Subcutaneous abdominal adipose tissue (tissue), 5 donors: ENCODE measurements around the gene TMEM45A.

Experiments
- H3K27ac ChIP-seq: one replicate; pipeline ENCODE4 v1.7.0; 2013; ENCODE audit warnings: low read depth, mild to moderate bottlenecking, inconsistent platforms, low read length, moderate library complexity
- H3K27me3 ChIP-seq, 5 donors: one replicate each; pipeline ENCODE4 v1.7.0; 2013; ENCODE audit warnings: low read length in 5 of 5, inconsistent platforms in 1 of 5; ENCODE audit not compliant: control insufficient read depth in 5 of 5, insufficient read depth in 4 of 5
- H3K36me3 ChIP-seq, 5 donors: one replicate each; pipeline ENCODE4 v1.7.0; 2013; ENCODE audit warnings: low read length in 5 of 5; ENCODE audit not compliant: control insufficient read depth in 5 of 5, insufficient read depth in 5 of 5
- H3K4me1 ChIP-seq, 5 donors: one replicate each; pipeline ENCODE4 v1.7.0; 2013; ENCODE audit warnings: low read length in 5 of 5, mild to moderate bottlenecking in 3 of 5, moderate library complexity in 1 of 5; ENCODE audit not compliant: control insufficient read depth in 5 of 5, insufficient read depth in 5 of 5
- H3K4me3 ChIP-seq, 5 donors: one replicate each; pipeline ENCODE4 v1.7.0; 2013; ENCODE audit warnings: low read length in 5 of 5, low read depth in 1 of 5
- H3K9ac ChIP-seq, 5 donors: one replicate each; pipeline ENCODE4 v1.7.0; 2013; ENCODE audit warnings: low read length in 5 of 5, mild to moderate bottlenecking in 4 of 5, moderate library complexity in 3 of 5
- H3K9me3 ChIP-seq, 5 donors: one replicate each; pipeline ENCODE4 v1.7.0; 2013; ENCODE audit warnings: low read length in 5 of 5; ENCODE audit not compliant: control insufficient read depth in 5 of 5
- donor health status: healthy.
- donor health status: healthy.
- donor health status: healthy.
- donor health status: healthy.
- donor health status: healthy.

The TMEM45A gene

GRCh38 chr3:100516232-100516631, 23.8 kb downstream of the TMEM45A start:
- H3K27ac ChIP-seq: no peak overlapping the region
- H3K4me3 ChIP-seq: no peak overlapping the region
- no peak overlapping the region for H3K9ac ChIP-seq
- H3K36me3 ChIP-seq: no peaks in the 10 kb centered on the region
- no peaks in the 10 kb centered on the region for H3K9me3 ChIP-seq
- no peaks in the 10 kb centered on the region for H3K4me1 ChIP-seq
- no peaks in the 10 kb centered on the region for H3K27me3 ChIP-seq

- H3K36me3 ChIP-seq: peaks cover 0 to 2% (median 0%) of the 10 kb centered on the region in 5 donors
- no peak overlapping the region for H3K4me3 ChIP-seq
- H3K27ac ChIP-seq: no peak overlapping the region
- H3K9me3 ChIP-seq: no peaks in the 10 kb centered on the region
- no peaks in the 10 kb centered on the region for H3K27me3 ChIP-seq
- H3K4me1 ChIP-seq: no peaks in the 10 kb centered on the region
- H3K9ac ChIP-seq: no peak overlapping the region
Measured at GRCh38 chr3:100516838-100517237, 24.4 kb downstream of the TMEM45A start.

- Histone ChIP-seq H3K27me3 (no peaks in the 10 kb centered on the region), H3K9me3 (no peaks in the 10 kb centered on the region), H3K4me3 (no peak overlapping the region), H3K36me3 (peaks cover 0 to 2% (median 0%) of the 10 kb centered on the region in 5 donors), H3K4me1 (no peaks in the 10 kb centered on the region), H3K9ac (no peak overlapping the region), H3K27ac (no peak overlapping the region)
Measured at GRCh38 chr3:100517276-100517675, 24.9 kb downstream of the TMEM45A start.

- Histone ChIP-seq H3K4me3 (no peak overlapping the region), H3K27me3 (no peaks in the 10 kb centered on the region), H3K9ac (no peak overlapping the region), H3K36me3 (peaks cover 0 to 2% (median 0%) of the 10 kb centered on the region in 5 donors), H3K4me1 (no peaks in the 10 kb centered on the region), H3K27ac (no peak overlapping the region), H3K9me3 (no peaks in the 10 kb centered on the region)
Measured at GRCh38 chr3:100518244-100518643, 25.8 kb downstream of the TMEM45A start.

- H3K36me3 ChIP-seq: peaks cover 0 to 2% (median 0%) of the 10 kb centered on the region in 5 donors
- no peaks in the 10 kb centered on the region for H3K27me3 ChIP-seq
- H3K9me3 ChIP-seq: no peaks in the 10 kb centered on the region
- no peaks in the 10 kb centered on the region for H3K4me1 ChIP-seq
- H3K9ac ChIP-seq: no peak overlapping the region
- no peak overlapping the region for H3K4me3 ChIP-seq
- H3K27ac ChIP-seq: no peak overlapping the region
Measured at GRCh38 chr3:100518983-100519382, 26.6 kb downstream of the TMEM45A start.

- Histone ChIP-seq H3K4me1 (peaks cover 0 to 11% (median 8%) of the 10 kb centered on the region in 5 donors), H3K9me3 (no peaks in the 10 kb centered on the region), H3K4me3 (no peak overlapping the region), H3K27me3 (no peaks in the 10 kb centered on the region), H3K27ac (no peak overlapping the region), H3K9ac (no peak overlapping the region), H3K36me3 (peaks cover 0 to 2% (median 0%) of the 10 kb centered on the region in 5 donors)
Measured at GRCh38 chr3:100521439-100521845, 29.0 kb downstream of the TMEM45A start.

GRCh38 chr3:100522125-100522524, 29.7 kb downstream of the TMEM45A start:
- Histone ChIP-seq H3K27ac (no peak overlapping the region), H3K4me1 (peaks cover 0 to 15% (median 8%) of the 10 kb centered on the region in 5 donors)

GRCh38 chr3:100523050-100523760, 30.8 kb downstream of the TMEM45A start:
- Histone ChIP-seq H3K4me1 (peaks cover 0 to 15% (median 8%) of the 10 kb centered on the region in 5 donors), H3K4me3 (no peak overlapping the region), H3K36me3 (peaks cover 0 to 2% (median 0%) of the 10 kb centered on the region in 5 donors), H3K27ac (no peak overlapping the region), H3K27me3 (no peaks in the 10 kb centered on the region), H3K9me3 (no peaks in the 10 kb centered on the region), H3K9ac (no peak overlapping the region)

More at GRCh38 chr3:100522125-100522524, 29.7 kb downstream of the TMEM45A start:
- no peaks in the 10 kb centered on the region for H3K27me3 ChIP-seq
- peaks cover 0 to 2% (median 0%) of the 10 kb centered on the region in 5 donors for H3K36me3 ChIP-seq
- no peaks in the 10 kb centered on the region for H3K9me3 ChIP-seq
- H3K4me3 ChIP-seq: no peak overlapping the region
- no peak overlapping the region for H3K9ac ChIP-seq

- peaks cover 0 to 15% (median 8%) of the 10 kb centered on the region in 5 donors for H3K4me1 ChIP-seq
- H3K36me3 ChIP-seq: peaks cover 0 to 2% (median 0%) of the 10 kb centered on the region in 5 donors
- H3K9me3 ChIP-seq: no peaks in the 10 kb centered on the region
- no peak overlapping the region for H3K9ac ChIP-seq
- no peak overlapping the region for H3K27ac ChIP-seq
- no peaks in the 10 kb centered on the region for H3K27me3 ChIP-seq
- H3K4me3 ChIP-seq: peak overlapping the region in 1 of 5 donors; percentile 29
Measured at GRCh38 chr3:100525753-100526612, 33.6 kb downstream of the TMEM45A start.
